ENCODE data around the gene SYT7.

The SYT7 gene

DNA sequence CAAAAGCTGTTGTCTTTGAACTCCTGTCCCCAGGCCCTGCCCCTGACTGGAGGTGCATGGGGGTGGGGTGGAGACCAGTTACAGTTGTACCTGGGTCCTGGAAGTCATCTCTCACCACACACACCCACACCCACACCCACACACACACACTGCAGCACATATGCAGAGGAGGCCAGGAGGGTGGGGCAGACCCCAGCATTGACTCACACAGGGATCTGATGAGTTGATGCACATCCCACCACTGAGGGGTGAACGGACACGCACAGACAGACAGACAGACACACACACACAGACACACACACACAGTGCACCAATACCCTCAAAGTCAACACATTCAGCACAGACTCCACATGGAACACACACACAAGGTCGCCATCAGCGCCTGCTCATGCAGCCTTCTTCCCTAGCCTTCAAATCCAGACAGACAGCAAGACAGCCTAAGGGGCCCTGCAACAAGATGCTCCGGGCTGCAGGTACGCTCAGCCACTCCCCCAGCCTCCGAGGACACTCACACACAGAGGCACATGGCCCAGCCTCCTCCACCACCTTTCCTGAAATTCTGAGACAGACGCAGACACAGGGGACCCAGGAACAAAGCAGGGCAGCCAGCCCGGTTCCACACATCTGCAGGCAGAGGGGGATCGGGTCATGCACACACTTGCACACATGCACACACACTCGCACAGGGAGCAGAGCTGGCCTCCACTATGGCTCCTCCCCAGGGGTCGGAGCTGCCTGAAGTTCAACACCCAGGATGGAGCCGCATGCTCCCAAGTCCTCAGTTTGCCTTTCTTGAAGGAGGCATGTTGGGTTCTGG is 26.5 kb downstream of the SYT7 start:
- Histone ChIP-seq H2AFZ (ENCODE audit: low read length) (no peak overlapping the region), H4K20me1 (ENCODE audit: insufficient read depth, low read length) (no peaks in the 10 kb centered on the region), H3K4me1 (ENCODE audit: low read length) (no peaks in the 10 kb centered on the region), H3K27ac (ENCODE audit: low read length) (no peak overlapping the region), H3K27me3 (replicated peaks; ENCODE audit: insufficient read depth, low read length) (peaks cover 91% of the 10 kb centered on the region), H3K9ac (ENCODE audit: low read length) (no peak overlapping the region), H3K4me2 (ENCODE audit: low read depth, low read length) (no peak overlapping the region), H3K9me2 (replicated peaks; ENCODE audit: insufficient read depth, low read length) (no peaks in the 10 kb centered on the region), H3K36me3 (replicated peaks; ENCODE audit: insufficient read depth, low read length) (no peaks in the 10 kb centered on the region), H3F3A (ENCODE audit: insufficient read depth, low read length) (no peaks in the 10 kb centered on the region), H3K9me3 (replicated peaks; ENCODE audit: insufficient read depth, low read length) (no peaks in the 10 kb centered on the region), H3K79me2 (ENCODE audit: low read length) (no peaks in the 10 kb centered on the region), H3K4me3 (ENCODE audit: low read length) (no peak overlapping the region)
- DNase-seq: no peak
- no peak for TF ChIP-seq EZH2phosphoT487 (IDR thresholded peaks at IDR 0.05; ENCODE audit: low read length)
- no peak for TF ChIP-seq EZH2 (optimal IDR thresholded peaks at IDR 0.05; ENCODE audit: low read depth, low read length)
- TF ChIP-seq, protein P1, sequence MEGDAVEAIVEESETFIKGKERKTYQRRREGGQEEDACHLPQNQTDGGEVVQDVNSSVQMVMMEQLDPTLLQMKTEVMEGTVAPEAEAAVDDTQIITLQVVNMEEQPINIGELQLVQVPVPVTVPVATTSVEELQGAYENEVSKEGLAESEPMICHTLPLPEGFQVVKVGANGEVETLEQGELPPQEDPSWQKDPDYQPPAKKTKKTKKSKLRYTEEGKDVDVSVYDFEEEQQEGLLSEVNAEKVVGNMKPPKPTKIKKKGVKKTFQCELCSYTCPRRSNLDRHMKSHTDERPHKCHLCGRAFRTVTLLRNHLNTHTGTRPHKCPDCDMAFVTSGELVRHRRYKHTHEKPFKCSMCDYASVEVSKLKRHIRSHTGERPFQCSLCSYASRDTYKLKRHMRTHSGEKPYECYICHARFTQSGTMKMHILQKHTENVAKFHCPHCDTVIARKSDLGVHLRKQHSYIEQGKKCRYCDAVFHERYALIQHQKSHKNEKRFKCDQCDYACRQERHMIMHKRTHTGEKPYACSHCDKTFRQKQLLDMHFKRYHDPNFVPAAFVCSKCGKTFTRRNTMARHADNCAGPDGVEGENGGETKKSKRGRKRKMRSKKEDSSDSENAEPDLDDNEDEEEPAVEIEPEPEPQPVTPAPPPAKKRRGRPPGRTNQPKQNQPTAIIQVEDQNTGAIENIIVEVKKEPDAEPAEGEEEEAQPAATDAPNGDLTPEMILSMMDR (IDR thresholded peaks at IDR 0.05; ENCODE audit: low read length): no peak

DNA sequence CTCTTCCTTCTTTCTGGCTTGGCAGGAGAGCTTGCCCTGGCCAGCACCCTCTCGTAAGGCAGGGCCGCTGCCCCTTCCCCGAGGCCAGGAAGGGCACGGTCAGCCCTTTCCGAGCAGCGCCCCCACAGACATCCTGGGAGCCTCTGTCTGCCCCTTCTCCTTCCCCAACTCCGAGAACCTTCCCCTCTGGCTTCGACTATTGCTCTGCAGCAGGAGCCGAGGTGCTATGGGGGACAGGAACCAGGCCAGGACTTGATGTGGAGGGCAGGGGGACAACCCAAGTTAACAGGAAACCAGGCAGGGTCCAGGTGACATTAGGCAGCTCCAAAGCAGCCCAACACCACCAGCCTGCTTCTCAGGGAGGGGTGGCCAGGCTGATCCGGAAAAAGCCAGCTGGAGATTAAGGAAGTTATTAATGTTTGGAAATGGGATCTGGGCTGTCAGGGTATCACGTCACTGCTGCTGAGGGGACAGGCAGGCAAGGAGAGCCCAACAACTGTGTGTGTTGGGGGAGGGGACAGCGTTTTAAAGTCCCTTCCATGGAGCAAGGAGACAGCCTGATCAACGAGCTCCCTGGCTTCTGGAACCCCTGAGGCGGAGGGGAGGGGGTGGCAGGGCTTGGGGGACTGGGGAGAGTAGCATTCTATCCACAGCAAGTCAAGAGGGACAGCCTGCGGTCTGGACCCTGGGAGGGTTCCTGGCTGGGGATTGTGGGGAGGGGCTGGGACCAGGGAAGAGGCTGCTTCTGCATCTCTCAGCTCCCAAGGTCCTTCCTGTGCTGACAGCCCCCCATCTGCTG is 27.3 kb downstream of the SYT7 start:
- Histone ChIP-seq H3K27me3 (replicated peaks; ENCODE audit: insufficient read depth, low read length) (peaks cover 94% of the 10 kb centered on the region), H2AFZ (ENCODE audit: low read length) (no peak overlapping the region), H3K79me2 (ENCODE audit: low read length) (no peaks in the 10 kb centered on the region), H3K36me3 (replicated peaks; ENCODE audit: insufficient read depth, low read length) (no peaks in the 10 kb centered on the region), H3K9me3 (replicated peaks; ENCODE audit: insufficient read depth, low read length) (no peaks in the 10 kb centered on the region), H3K4me1 (ENCODE audit: low read length) (no peaks in the 10 kb centered on the region), H3K9me2 (replicated peaks; ENCODE audit: insufficient read depth, low read length) (no peaks in the 10 kb centered on the region), H4K20me1 (ENCODE audit: insufficient read depth, low read length) (no peaks in the 10 kb centered on the region), H3K4me2 (ENCODE audit: low read depth, low read length) (no peak overlapping the region), H3K27ac (ENCODE audit: low read length) (no peak overlapping the region), H3K9ac (ENCODE audit: low read length) (no peak overlapping the region), H3K4me3 (ENCODE audit: low read length) (no peak overlapping the region), H3F3A (ENCODE audit: insufficient read depth, low read length) (no peaks in the 10 kb centered on the region)
- no peak for DNase-seq
- TF ChIP-seq, protein P1 (IDR thresholded peaks at IDR 0.05; ENCODE audit: low read length): no peak
- TF ChIP-seq EZH2 (optimal IDR thresholded peaks at IDR 0.05; ENCODE audit: low read depth, low read length) (no peak), EZH2phosphoT487 (IDR thresholded peaks at IDR 0.05; ENCODE audit: low read length) (no peak)

- Histone ChIP-seq H3K4me2 (ENCODE audit: low read depth, low read length) (no peak overlapping the region), H3K79me2 (ENCODE audit: low read length) (no peaks in the 10 kb centered on the region), H3K27me3 (replicated peaks; ENCODE audit: insufficient read depth, low read length) (peaks cover 100% of the 10 kb centered on the region), H3K9me2 (replicated peaks; ENCODE audit: insufficient read depth, low read length) (no peaks in the 10 kb centered on the region), H3K4me1 (ENCODE audit: low read length) (no peaks in the 10 kb centered on the region), H4K20me1 (ENCODE audit: insufficient read depth, low read length) (no peaks in the 10 kb centered on the region), H3K27ac (ENCODE audit: low read length) (no peak overlapping the region), H2AFZ (ENCODE audit: low read length) (no peak overlapping the region), H3K9me3 (replicated peaks; ENCODE audit: insufficient read depth, low read length) (no peaks in the 10 kb centered on the region), H3F3A (ENCODE audit: insufficient read depth, low read length) (no peaks in the 10 kb centered on the region), H3K36me3 (replicated peaks; ENCODE audit: insufficient read depth, low read length) (no peaks in the 10 kb centered on the region), H3K4me3 (ENCODE audit: low read length) (no peak overlapping the region), H3K9ac (ENCODE audit: low read length) (no peak overlapping the region)
- TF ChIP-seq EZH2 (optimal IDR thresholded peaks at IDR 0.05; ENCODE audit: low read depth, low read length) (no peak), EZH2phosphoT487 (IDR thresholded peaks at IDR 0.05; ENCODE audit: low read length) (no peak)
- TF ChIP-seq, protein P1 (IDR thresholded peaks at IDR 0.05; ENCODE audit: low read length): no peak
- DNase-seq: no peak
Observed at GRCh38 chr11:61552108-61552635, 28.7 kb downstream of the SYT7 start.

Measured in MM.1S (cell line).